Mesodermal cell (in vitro differentiated cells): Measurements from ENCODE around the gene ARHGEF7.
A peak's percentile ranks its signal among the peaks of the same experiment; 100 is the strongest.

Experiments used
- H3K27ac ChIP-seq: 2 replicates; pipeline ENCODE4 v1.7.0; 2013; ENCODE audit warnings: mild to moderate bottlenecking, low read depth, low read length, moderate library complexity; ENCODE audit not compliant: severe bottlenecking
- H3K36me3 ChIP-seq: 2 replicates; pipeline ENCODE4 v1.7.1; 2013; ENCODE audit warnings: mild to moderate bottlenecking, low read length, moderate library complexity; ENCODE audit not compliant: control insufficient read depth, insufficient read depth
- H3K4me1 ChIP-seq: one replicate; pipeline ENCODE4 v1.7.1; 2013; ENCODE audit warnings: mild to moderate bottlenecking, low read length; ENCODE audit not compliant: insufficient read depth, control insufficient read depth, poor library complexity, severe bottlenecking
- H3K4me3 ChIP-seq: 2 replicates; pipeline ENCODE4 v1.7.0; 2013; ENCODE audit warnings: low read length, control low read depth, mild to moderate bottlenecking; ENCODE audit not compliant: insufficient read depth, poor library complexity, severe bottlenecking; ENCODE audit errors: extremely low read depth
- H3K9me3 ChIP-seq: 2 replicates; pipeline ENCODE4 v1.7.1; 2013; ENCODE audit warnings: mild to moderate bottlenecking, low read length, moderate library complexity; ENCODE audit not compliant: control insufficient read depth
- WGBS, 2 experiments: methylation state at CpG; one replicate each; pipeline ENCODE4 v1.1.5; 2013; ENCODE audit warnings: missing lambda C conversion rate in 2 of 2; ENCODE audit not compliant: insufficient coverage in 2 of 2; 5-methylcytosine and 5-hydroxymethylcytosine counted together

Gene ARHGEF7

DNA sequence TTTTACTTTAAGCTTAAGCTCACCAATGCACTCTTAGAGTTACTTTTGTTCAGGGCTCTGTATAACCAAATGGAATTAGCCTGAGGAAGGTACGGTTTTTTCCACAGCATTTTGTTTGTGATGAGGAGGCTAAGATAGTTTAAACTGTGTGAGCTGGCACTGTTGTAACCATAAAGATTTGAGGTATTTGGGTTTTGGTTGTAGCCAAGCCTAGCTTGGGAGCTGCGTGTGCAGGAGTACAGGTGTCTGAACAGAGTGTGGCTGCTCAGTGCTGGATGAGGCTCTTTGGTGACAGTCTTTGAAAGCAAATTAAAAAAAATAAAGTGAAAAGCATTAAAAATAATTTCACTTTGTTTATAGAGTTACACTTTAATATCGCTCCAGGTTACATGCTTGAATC, 56.0 kb downstream of the ARHGEF7 start:
- no peak overlapping the region for H3K27ac ChIP-seq
- H3K4me1 ChIP-seq, result no peaks in the 10 kb centered on the region
- H3K4me3 ChIP-seq, result no peak overlapping the region
- H3K9me3 ChIP-seq, result peaks cover 8% of the 10 kb centered on the region
- peaks cover 61% of the 10 kb centered on the region for H3K36me3 ChIP-seq
- 91 to 93% methylated on average over 1 to 2 of the region's 3 CpGs for WGBS, 2 experiments

DNA sequence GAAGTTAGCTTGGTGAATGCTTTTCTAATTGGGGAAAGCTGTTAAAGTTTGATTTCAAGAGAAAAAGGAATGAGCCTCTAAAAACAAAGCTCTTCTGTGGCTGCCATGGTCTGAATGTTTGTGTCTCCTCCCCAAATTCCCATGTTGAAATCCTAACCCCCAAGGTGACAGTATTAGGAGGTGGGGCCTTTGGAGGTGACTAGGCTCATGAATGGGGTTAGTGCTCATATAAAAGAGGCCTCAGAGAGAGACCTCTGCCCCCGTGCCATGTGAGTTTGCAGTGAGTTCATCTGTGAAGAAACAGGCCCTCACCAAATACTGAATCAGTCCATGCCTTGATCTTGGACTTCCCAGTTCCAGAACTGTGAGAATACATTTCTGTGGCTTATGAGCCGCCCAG, 56.5 kb downstream of the ARHGEF7 start:
- Histone ChIP-seq H3K9me3 (peaks cover 8% of the 10 kb centered on the region), H3K36me3 (peaks cover 62% of the 10 kb centered on the region), H3K4me1 (no peaks in the 10 kb centered on the region), H3K4me3 (no peak overlapping the region), H3K27ac (no peak overlapping the region)
- 86 to 90% methylated on average over 2 of the region's 2 CpGs for WGBS, 2 experiments

DNA sequence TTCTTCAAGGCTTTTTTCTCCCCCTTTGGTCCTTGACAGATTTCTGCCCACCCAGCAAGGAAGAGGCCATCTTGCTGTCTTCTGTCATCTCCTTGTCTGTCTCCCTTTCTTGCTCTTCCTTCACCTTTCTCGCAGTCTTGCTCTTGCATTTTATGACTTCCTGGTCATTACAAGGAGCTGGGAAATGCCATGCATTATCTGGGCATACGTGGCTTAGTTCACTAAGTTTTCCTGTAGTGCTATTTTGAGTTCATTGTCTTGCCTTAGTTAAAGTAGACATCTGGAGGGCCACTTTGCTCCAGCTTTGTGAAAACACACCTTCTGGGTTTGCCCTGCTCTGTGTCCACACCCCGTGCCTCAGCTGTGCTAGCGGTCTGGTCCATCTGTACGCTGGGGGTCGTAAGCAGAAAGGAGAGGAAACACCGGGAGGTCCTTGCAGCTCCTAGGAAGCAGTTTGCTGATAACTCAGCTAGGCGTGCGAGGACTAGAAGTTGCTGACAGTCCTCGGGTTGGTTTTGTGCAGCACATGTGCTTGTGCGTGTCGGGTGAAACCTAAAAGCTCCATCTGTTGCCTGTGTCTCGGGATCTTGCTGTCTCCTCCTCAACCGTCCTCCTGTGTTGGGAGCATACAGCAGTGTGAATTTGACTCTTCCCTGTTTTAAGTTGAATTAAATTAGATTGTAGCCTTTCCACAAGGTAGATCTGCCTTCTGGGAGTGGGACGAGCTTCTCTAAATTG, 59.4 kb downstream of the ARHGEF7 start:
- H3K4me3 ChIP-seq, result no peak overlapping the region
- peaks cover 10% of the 10 kb centered on the region for H3K4me1 ChIP-seq
- H3K27ac ChIP-seq, result no peak overlapping the region
- H3K36me3 ChIP-seq, result peaks cover 47% of the 10 kb centered on the region
- WGBS, 2 experiments, result 94 to 95% methylated on average over 13 to 15 of the region's 15 CpGs
- no peaks in the 10 kb centered on the region for H3K9me3 ChIP-seq

DNA sequence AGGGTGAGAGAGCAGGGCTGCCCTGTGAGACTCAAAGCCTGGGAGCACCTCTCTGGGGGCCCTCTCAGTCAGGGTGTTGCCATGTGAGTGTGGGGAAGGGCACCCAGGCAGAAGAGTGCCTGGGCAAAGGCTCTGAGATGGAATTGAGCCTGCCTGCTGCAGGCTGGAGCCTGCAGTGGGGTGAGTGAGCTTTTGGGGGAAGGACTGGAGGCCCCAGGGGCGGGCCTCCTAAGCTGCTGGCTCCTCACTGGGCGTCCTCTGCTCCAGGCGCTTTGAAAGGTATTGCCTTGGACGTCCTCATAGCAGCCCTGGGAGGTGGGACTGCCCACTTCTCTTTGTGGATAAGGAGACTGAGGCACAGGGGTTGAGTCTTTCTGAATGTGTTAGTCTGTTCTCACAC, 60.3 kb downstream of the ARHGEF7 start:
- peaks cover 47% of the 10 kb centered on the region for H3K36me3 ChIP-seq
- no peaks in the 10 kb centered on the region for H3K9me3 ChIP-seq
- no peak overlapping the region for H3K27ac ChIP-seq
- 90 to 100% methylated on average over 1 to 4 of the region's 4 CpGs for WGBS, 2 experiments
- H3K4me1 ChIP-seq, result peaks cover 14% of the 10 kb centered on the region
- H3K4me3 ChIP-seq, result no peak overlapping the region

DNA sequence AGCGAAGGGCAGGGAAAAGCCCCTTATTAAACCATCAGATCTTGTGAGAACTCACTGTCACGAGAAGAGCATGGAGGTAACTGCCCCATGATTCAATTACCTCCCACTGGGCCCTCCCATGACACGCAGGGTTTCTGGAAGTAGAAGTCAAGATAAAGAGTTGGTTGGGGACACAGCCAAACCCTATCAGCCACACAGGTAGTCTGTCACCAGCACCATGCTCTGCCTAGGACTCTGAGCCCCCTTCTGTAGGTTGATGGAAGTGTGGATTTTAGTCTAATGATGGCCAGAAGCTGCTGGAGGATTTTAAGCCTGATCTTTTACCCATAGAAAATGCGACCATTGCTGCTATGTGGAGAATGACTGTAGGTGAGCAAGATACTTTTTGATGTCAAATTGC, 60.8 kb downstream of the ARHGEF7 start:
- no peak overlapping the region for H3K4me3 ChIP-seq
- H3K9me3 ChIP-seq, result no peaks in the 10 kb centered on the region
- 87 to 100% methylated on average over 1 to 3 of the region's 4 CpGs for WGBS, 2 experiments
- H3K36me3 ChIP-seq, result peaks cover 47% of the 10 kb centered on the region
- no peak overlapping the region for H3K27ac ChIP-seq
- H3K4me1 ChIP-seq, result peaks cover 14% of the 10 kb centered on the region

DNA sequence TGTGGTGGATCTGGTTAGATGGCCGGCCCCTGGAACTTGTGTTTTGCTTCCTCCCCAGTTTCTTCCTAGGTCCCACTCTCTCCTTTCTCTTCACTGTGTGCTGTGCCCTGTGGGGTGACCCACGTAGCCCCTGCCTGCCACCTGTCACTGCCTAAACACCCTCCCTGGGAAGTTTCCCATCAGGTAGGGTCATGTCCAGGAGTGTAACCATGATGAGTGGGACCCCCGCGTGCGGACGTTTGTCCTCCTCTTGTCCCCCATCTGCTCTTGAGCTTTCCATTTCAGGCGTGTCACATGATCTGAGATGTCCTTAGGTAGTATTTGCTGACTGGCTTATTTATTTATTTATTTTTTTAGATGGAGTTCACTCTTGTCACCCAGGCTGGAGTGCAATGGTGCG, 61.3 kb downstream of the ARHGEF7 start:
- peaks cover 47% of the 10 kb centered on the region for H3K36me3 ChIP-seq
- 93 to 100% methylated on average over 2 of the region's 8 CpGs for WGBS, 2 experiments
- no peak overlapping the region for H3K27ac ChIP-seq
- H3K4me1 ChIP-seq, result peaks cover 14% of the 10 kb centered on the region
- H3K9me3 ChIP-seq, result no peaks in the 10 kb centered on the region
- no peak overlapping the region for H3K4me3 ChIP-seq

DNA sequence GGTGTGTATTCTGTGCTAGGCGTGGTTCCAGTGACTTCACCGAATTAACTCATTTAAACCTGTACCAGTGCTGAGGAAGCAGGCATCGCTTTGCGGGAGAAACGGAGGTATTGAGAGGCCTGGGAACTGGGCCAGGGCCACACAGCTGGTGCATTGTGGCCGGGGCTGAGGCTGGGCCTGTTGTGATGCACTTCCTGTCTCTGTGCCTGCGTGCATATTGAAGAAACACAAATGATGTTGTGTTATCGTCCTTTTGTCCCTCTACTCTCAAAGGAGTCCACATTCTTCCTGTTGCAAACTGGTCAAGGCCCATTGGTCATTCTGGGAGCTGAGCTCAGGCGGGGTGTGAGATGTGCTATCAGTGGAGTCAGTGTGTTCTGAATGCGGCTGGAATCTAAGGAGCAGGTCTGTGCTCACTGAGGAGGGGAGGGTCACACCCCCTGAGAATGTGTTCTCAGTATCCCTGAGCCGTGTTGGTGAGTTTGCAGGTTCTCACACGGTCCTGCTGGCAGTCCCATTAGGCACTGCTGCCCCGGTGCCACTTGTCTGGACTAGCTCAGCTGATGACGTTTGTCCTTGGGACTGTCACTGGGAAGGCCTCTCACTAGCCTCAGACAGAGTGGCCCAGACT, 62.1 kb downstream of the ARHGEF7 start:
- Histone ChIP-seq H3K9me3 (no peaks in the 10 kb centered on the region), H3K27ac (peak overlapping the region; percentile 77), H3K4me1 (peaks cover 14% of the 10 kb centered on the region), H3K36me3 (peaks cover 45% of the 10 kb centered on the region), H3K4me3 (no peak overlapping the region)
- 92 to 97% methylated on average over 12 to 14 of the region's 14 CpGs for WGBS, 2 experiments

DNA sequence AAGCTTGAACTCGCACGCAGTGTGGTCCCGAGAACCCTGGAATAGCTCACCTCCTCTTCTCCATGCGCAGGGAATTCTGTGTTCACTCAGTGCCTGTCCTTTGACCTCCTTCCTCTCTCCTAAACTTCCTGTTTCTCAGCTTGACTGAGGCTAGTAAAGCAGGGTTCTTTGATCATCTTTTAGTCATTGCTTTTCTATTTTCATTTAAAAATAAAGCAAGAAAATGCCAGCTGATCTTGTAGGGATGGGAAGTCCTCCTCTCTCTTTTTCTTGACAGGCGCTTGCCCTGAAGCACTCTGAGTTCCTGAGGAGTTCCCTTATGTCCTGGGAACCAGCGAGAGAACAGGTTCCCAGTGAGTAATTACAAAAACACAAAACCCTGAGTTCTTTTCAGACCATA, 62.8 kb downstream of the ARHGEF7 start:
- no peaks in the 10 kb centered on the region for H3K9me3 ChIP-seq
- H3K36me3 ChIP-seq, result peaks cover 39% of the 10 kb centered on the region
- peak overlapping the region; percentile 77 for H3K27ac ChIP-seq
- H3K4me1 ChIP-seq, result peaks cover 14% of the 10 kb centered on the region
- H3K4me3 ChIP-seq, result no peak overlapping the region
- 72 to 89% methylated on average over 4 to 6 of the region's 6 CpGs for WGBS, 2 experiments

DNA sequence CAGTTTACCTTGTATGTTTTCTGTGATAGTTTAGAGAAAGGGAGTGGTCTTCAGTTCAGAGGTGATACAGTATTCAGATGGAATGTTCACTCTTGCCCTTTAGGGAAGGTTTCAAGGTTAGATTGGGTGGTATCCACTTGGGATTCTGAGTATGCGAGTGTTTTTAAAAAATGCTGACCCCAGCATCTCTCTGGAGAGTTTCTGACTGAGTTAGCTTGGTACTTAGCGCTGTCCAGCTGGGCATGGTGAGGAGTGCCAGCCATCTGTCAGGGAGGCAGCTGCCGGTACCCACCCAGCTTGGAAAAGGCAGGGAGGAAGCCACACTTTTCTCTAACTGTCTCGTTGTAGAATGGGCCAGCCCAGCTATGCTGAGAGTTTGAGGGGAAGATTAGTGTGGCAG, 63.3 kb downstream of the ARHGEF7 start:
- Histone ChIP-seq H3K36me3 (peaks cover 34% of the 10 kb centered on the region), H3K9me3 (no peaks in the 10 kb centered on the region), H3K4me3 (no peak overlapping the region), H3K27ac (peak overlapping the region; percentile 77), H3K4me1 (peaks cover 14% of the 10 kb centered on the region)
- 91 to 95% methylated on average over 4 of the region's 4 CpGs for WGBS, 2 experiments

DNA sequence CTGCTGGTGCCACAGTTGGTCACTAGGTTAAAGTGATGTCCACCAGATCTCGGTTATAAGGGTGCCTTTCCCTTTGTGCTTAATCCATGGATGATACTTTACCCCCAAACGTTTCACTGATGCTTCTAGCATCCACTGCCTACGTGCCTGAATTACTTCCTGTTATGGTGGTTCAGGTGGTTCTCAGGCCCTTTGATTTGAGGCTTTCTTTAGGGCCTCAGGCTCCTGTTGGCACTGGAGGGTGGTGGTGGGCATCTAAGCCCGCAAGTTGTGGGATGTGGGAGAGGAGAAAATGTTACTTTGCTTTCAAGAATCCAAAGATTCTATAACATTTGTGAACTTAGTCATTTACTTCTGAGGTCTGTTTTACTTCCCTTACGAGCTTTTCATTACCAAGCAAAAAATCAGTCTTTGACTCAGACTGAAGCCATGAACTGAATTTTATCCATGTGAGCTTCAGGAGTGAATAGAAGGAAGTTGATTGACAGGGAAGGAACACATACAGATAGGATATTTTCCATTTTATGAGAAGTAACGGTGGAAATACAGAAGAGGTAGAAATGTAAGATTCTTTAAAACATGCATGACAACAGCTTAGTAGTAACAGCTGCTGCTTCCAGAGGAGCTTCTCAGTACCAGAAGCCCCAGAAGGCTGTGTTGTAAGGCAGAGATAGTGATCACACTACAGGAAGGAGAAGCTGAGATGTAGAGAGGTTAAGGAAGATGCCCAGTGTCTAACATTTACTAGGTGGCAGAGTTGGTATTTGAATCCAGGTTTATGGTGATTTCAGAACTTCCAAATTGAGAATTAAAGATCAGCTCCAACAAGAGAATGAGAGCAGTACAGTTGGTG, 65.0 kb downstream of the ARHGEF7 start:
- no peak overlapping the region for H3K4me3 ChIP-seq
- H3K9me3 ChIP-seq, result no peaks in the 10 kb centered on the region
- WGBS, 2 experiments, result 90 to 95% methylated on average over 3 to 4 of the region's 6 CpGs
- H3K36me3 ChIP-seq, result peaks cover 25% of the 10 kb centered on the region
- peaks cover 19% of the 10 kb centered on the region for H3K4me1 ChIP-seq
- peak overlapping the region; percentile 29 for H3K27ac ChIP-seq
